Activated CD4-positive, alpha-beta memory T cell treated with anti-CD3 and anti-CD28 coated beads for 36 hours (primary cell): ENCODE measurements around the gene CRYAA. TPM values are rescaled to one million over a fixed set of nuclear protein-coding genes. Genes with fewer than 3 reads are reported as not detected.
"Not testable (repeated sequence)": the region's sequence is repeated elsewhere in the genome, so short reads cannot be mapped to it uniquely, and the experiment has no call there.

Experiments used
- CTCF ChIA-PET: fragments of 350-600 bp; sonication (Branson Sonifier 250); formaldehyde crosslinking; loops from one replicate; lab custom pipeline; 2021; ENCODE audit warnings: antibody characterized with exemption, inconsistent platforms; lab: Charles Lee
- POLR2A ChIA-PET: fragments of 350-600 bp; sonication (Branson Sonifier 250); formaldehyde crosslinking; loops from one replicate; lab custom pipeline; 2021; ENCODE audit warnings: antibody characterized with exemption; lab: Charles Lee
- DNase-seq: peaks from one replicate; pipeline ENCODE4 v3.0.0-alpha.2; 2020
- H3K27ac Mint-ChIP-seq: one replicate; pipeline ENCODE4 v1.8.0; 2021; ENCODE audit warnings: mixed read lengths
- H3K27me3 Mint-ChIP-seq: one replicate; pipeline ENCODE4 v1.8.0; 2021; ENCODE audit warnings: mixed read lengths
- H3K36me3 Mint-ChIP-seq: one replicate; pipeline ENCODE4 v1.8.0; 2021; ENCODE audit warnings: mixed read lengths
- H3K4me1 Mint-ChIP-seq: one replicate; pipeline ENCODE4 v1.8.0; 2021; ENCODE audit warnings: low read depth, mixed read lengths
- H3K4me3 Mint-ChIP-seq: one replicate; pipeline ENCODE4 v1.8.0; 2021; ENCODE audit warnings: mild to moderate bottlenecking, mixed read lengths
- H3K9me3 Mint-ChIP-seq: one replicate; pipeline ENCODE4 v1.8.0; 2021; ENCODE audit warnings: mixed read lengths
- intact Hi-C: fragments of 100-400 bp; cut with micrococcal nuclease; formaldehyde crosslinking; loops from one replicate; pipeline ENCODE4 v1.15.1; 2023
- total RNA-seq, 2 experiments: library from RNA; stranded (reverse); gene quantifications; one replicate each; pipeline ENCODE4 v1.2.3, GENCODE V29; 2021

CRYAA gene
- total RNA-seq, 2 experiments from 2014 or later, result not detected

DNA sequence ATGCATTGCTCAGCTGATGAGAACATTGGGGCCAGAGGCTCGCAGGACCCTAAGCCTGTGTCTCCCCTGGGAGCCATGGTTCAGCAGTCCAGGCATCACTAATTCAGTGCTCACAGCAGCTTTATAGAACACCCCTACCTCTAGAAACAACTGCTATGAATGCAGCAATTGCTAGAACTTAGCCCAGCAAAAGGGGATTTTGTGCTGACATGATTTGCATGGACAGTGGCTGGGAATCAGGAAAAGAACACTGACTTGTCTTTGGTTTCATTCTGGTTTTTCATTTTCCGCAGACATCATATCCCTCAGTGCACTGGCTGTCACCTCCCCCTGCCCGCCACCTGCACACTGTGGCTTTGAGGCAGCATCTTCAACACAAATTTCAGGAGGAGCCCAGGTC is 4.0 kb upstream of the CRYAA start:
- POLR2A ChIA-PET, H3K36me3 Mint-ChIP-seq, intact Hi-C loops, H3K4me3 Mint-ChIP-seq, H3K27ac Mint-ChIP-seq, H3K9me3 Mint-ChIP-seq, CTCF ChIA-PET, H3K27me3 Mint-ChIP-seq, H3K4me1 Mint-ChIP-seq, DNase-seq: not testable (repeated sequence)

GRCh38 chr21:43165734-43166133 is 3.1 kb upstream of the CRYAA start:
- H3K4me3 Mint-ChIP-seq, H3K36me3 Mint-ChIP-seq, DNase-seq, POLR2A ChIA-PET, H3K27me3 Mint-ChIP-seq, intact Hi-C loops, H3K9me3 Mint-ChIP-seq, H3K4me1 Mint-ChIP-seq, CTCF ChIA-PET, H3K27ac Mint-ChIP-seq: not testable (repeated sequence)

GRCh38 chr21:43169230-43169886 is 550 bp downstream of the CRYAA start:
- DNase-seq, H3K36me3 Mint-ChIP-seq, H3K9me3 Mint-ChIP-seq, H3K27ac Mint-ChIP-seq, CTCF ChIA-PET, H3K4me1 Mint-ChIP-seq, intact Hi-C loops, H3K4me3 Mint-ChIP-seq, H3K27me3 Mint-ChIP-seq, POLR2A ChIA-PET: not testable (repeated sequence)

GRCh38 chr21:43169891-43170290 is 1.1 kb downstream of the CRYAA start:
- intact Hi-C loops, H3K9me3 Mint-ChIP-seq, H3K36me3 Mint-ChIP-seq, CTCF ChIA-PET, H3K4me1 Mint-ChIP-seq, H3K4me3 Mint-ChIP-seq, DNase-seq, H3K27ac Mint-ChIP-seq, POLR2A ChIA-PET, H3K27me3 Mint-ChIP-seq: not testable (repeated sequence)

DNA sequence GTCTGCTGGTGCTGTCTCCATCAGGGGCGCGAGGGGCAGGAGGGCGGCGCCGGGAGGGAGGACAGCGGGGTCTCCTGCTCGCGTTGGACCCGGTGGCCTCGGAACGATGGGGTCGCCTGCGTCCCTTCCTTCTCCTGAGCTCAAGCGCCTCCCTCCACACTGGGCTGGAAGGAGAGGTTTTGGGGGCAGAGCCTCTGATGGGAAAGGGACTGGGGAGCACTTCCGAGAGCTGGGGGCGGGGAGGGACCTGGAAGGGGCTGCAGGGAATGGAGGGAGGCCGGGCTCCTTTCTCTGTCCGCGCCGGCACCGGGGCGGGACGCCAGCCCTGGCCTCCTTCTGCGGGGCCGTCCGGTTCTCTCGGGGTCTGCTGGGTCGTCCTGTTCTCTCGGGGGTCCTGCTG is 4.0 kb downstream of the CRYAA start:
- CTCF ChIA-PET, H3K27ac Mint-ChIP-seq, DNase-seq, H3K9me3 Mint-ChIP-seq, intact Hi-C loops, H3K36me3 Mint-ChIP-seq, H3K4me1 Mint-ChIP-seq, H3K27me3 Mint-ChIP-seq, H3K4me3 Mint-ChIP-seq, POLR2A ChIA-PET: not testable (repeated sequence)

DNA sequence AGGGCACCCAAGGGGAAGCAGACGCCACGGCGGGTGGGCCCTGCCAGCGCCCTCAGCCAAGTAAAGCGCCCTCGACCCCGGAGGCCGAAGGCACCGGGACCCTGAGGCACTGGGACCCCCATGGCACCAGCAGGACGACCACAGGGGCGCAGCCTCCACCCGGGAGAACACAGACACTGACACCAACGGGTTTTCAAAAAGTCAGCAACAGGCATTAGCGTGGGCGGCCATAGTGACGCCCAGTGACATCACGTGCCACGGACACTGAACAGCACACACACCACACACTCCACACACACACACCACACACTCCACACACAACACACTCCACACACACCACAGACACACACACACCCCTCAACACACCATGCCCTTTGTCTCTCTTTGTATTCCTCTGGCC is 4.6 kb downstream of the CRYAA start:
- H3K36me3 Mint-ChIP-seq, H3K27me3 Mint-ChIP-seq, H3K4me3 Mint-ChIP-seq, H3K27ac Mint-ChIP-seq, H3K9me3 Mint-ChIP-seq, POLR2A ChIA-PET, intact Hi-C loops, H3K4me1 Mint-ChIP-seq, CTCF ChIA-PET: not testable (repeated sequence)
- DNase-seq, result peak; percentile 3

- H3K27ac Mint-ChIP-seq, H3K4me3 Mint-ChIP-seq, H3K36me3 Mint-ChIP-seq, intact Hi-C loops, CTCF ChIA-PET, H3K27me3 Mint-ChIP-seq, POLR2A ChIA-PET, DNase-seq, H3K4me1 Mint-ChIP-seq, H3K9me3 Mint-ChIP-seq: not testable (repeated sequence)
Observed at GRCh38 chr21:43173930-43174329, 5.1 kb downstream of the CRYAA start.

- H3K4me1 Mint-ChIP-seq, H3K36me3 Mint-ChIP-seq, H3K4me3 Mint-ChIP-seq, H3K27ac Mint-ChIP-seq, H3K9me3 Mint-ChIP-seq, POLR2A ChIA-PET, CTCF ChIA-PET, H3K27me3 Mint-ChIP-seq, DNase-seq, intact Hi-C loops: not testable (repeated sequence)
Observed at GRCh38 chr21:43174998-43175397, 6.2 kb downstream of the CRYAA start.

- DNase-seq, CTCF ChIA-PET, H3K27me3 Mint-ChIP-seq, H3K36me3 Mint-ChIP-seq, H3K4me1 Mint-ChIP-seq, intact Hi-C loops, H3K9me3 Mint-ChIP-seq, H3K27ac Mint-ChIP-seq, H3K4me3 Mint-ChIP-seq, POLR2A ChIA-PET: not testable (repeated sequence)
Observed at GRCh38 chr21:43176621-43177020, 7.8 kb downstream of the CRYAA start.

DNA sequence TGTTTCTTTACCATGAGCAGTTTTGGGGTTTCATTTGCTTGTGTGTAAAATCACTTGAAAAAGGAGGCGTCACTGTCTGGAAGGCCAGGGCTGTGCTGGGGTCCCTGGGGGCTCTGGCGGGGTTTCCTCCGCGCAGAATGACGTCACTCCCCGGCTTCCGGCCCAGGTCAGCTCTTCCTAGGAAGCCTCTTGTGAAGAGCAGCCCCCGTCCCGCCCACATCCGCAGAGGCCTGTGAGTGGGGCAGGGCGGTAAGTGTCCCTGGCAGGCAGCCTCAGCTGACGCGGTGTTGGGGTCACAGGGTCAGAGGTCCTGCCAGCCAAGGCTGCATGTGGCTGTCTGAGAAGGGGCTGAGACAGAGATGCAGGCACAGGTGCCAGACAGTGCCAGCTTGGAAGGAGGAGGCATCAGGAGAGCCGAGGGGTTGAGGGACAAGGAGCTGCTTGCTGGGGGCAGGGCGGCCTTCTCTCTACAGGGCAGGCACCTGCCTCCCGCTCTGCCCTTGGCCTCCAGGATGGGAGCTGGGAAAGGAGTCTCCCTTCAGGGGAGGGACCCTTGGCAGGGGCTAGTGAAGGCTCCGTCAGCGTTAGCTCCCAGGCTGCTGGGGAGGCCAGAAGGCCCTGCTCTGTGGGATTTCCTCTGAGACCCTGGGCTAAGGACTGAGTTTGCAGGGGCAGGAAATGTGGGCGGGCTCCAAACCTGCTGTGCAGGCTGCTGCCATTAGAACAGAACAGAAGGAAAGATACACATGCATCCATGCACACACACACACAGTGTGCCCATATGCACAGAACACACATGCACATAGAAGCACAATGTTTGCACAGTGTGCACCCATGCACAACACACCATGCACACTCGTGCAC is 8.5 kb downstream of the CRYAA start:
- POLR2A ChIA-PET, intact Hi-C loops, H3K27ac Mint-ChIP-seq, H3K4me3 Mint-ChIP-seq, DNase-seq, H3K4me1 Mint-ChIP-seq, H3K27me3 Mint-ChIP-seq, H3K9me3 Mint-ChIP-seq, CTCF ChIA-PET, H3K36me3 Mint-ChIP-seq: not testable (repeated sequence)

- H3K36me3 Mint-ChIP-seq, intact Hi-C loops, POLR2A ChIA-PET, H3K27ac Mint-ChIP-seq, CTCF ChIA-PET, H3K4me1 Mint-ChIP-seq, H3K9me3 Mint-ChIP-seq, H3K27me3 Mint-ChIP-seq, H3K4me3 Mint-ChIP-seq, DNase-seq: not testable (repeated sequence)
Observed at GRCh38 chr21:43178175-43178826, 9.5 kb downstream of the CRYAA start.

DNA sequence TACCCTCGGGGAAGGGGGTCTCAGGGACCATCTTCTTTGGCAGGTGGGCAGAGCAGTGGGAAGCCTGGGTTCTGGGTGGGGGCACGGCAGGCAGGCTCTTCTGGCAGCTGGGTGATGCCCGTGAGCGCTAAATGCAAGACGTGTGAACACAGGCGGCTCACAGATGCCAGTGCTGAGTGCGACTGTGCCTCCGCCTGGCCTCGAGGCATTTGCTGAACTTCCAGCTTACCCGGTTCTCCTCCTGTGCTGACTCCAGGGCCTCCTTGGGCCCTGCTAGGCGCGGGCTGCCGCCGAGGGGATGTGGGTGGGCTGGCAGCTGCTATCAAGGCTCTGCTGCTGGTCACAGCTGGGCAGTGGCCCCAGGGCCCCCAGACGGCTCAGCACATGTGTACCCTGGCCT is 12.2 kb downstream of the CRYAA start:
- H3K4me3 Mint-ChIP-seq, DNase-seq, H3K9me3 Mint-ChIP-seq, intact Hi-C loops, H3K36me3 Mint-ChIP-seq, POLR2A ChIA-PET, H3K27me3 Mint-ChIP-seq, CTCF ChIA-PET, H3K4me1 Mint-ChIP-seq, H3K27ac Mint-ChIP-seq: not testable (repeated sequence)
